Measurements from ENCODE around the gene SND1. TPM values are rescaled to one million over a fixed set of nuclear protein-coding genes. Genes with fewer than 3 reads are reported as not detected.

The SND1 gene
- total RNA-seq, 1 experiment from 2014 or later = 139 TPM

- ChIA-PET POLR2A (ENCODE audit: unreplicated experiment) (no interaction called here), CTCF (no interaction called here)
- H3K27ac ChIP-seq (ENCODE audit: low read length) = no peak overlapping the region
- intact Hi-C loops (cut with micrococcal nuclease) = no loop called here
- peaks cover 61% of the 10 kb centered on the region for H3K36me3 ChIP-seq (ENCODE audit: low read depth, low read length)
- BruUV-seq (replicated peaks) = no TSS peak
- no peak for TF ChIP-seq EZH2 (IDR thresholded peaks at IDR 0.05; ENCODE audit: low read length, unreplicated experiment)
- TF ChIP-seq CTCF (conservative IDR thresholded peaks at IDR 0.05; ENCODE audit: low read depth, low read length) = no peak
- no peak for TF ChIP-seq EZH2phosphoT487 (IDR thresholded peaks at IDR 0.05; ENCODE audit: borderline replicate concordance, low read length)
- H3K4me3 ChIP-seq (ENCODE audit: low read length) = no peak overlapping the region
- H3K27me3 ChIP-seq (ENCODE audit: low read length) = no peaks in the 10 kb centered on the region
- H3K4me1 ChIP-seq (ENCODE audit: insufficient read depth, low read length) = peaks cover 12% of the 10 kb centered on the region
- no peaks in the 10 kb centered on the region for H3K9me3 ChIP-seq (ENCODE audit: low read length)
- H3K4me2 ChIP-seq (ENCODE audit: low read length) = no peak overlapping the region
- no peak overlapping the region for H3K9ac ChIP-seq (ENCODE audit: low read length)
- H4K20me1 ChIP-seq (ENCODE audit: low read length) = 0 out of 2 replicates have a peak, but pooled peaks cover 11% of the 10 kb centered on the region
- H3K79me2 ChIP-seq (ENCODE audit: low read length) = peaks cover 34% of the 10 kb centered on the region
- no peaks in the 10 kb centered on the region for H3K9me2 ChIP-seq (replicated peaks; ENCODE audit: low read length)
- ATAC-seq (no peak), DNase-seq (no peak)
- H3F3A ChIP-seq (ENCODE audit: low read length, unreplicated experiment) = peaks cover 4% of the 10 kb centered on the region
- H2AFZ ChIP-seq (ENCODE audit: low read length) = no peak overlapping the region
Measured at GRCh38 chr7:127711872-127712271, 59.9 kb downstream of the SND1 start.

DNA sequence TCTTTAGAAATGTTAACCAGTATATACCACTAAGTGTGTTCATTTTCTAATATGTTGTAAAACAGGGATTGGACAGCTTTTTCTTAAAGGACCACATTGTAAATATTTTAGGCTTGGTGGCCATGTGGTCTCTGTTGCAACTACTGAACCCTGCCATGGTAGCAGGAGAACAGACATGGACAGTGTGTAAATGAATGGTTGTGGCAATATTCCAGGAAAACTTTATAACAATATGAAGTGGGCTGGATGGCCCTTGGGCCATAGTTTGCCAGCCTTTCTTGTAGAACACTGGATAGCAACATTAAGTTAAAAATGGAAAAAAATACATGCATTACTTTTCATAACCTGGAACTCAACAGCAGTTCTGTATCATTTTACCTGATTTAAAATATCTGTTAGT is 61.0 kb downstream of the SND1 start:
- CTCF ChIA-PET = no interaction called here
- Histone ChIP-seq H3K79me2 (ENCODE audit: low read length) (peaks cover 43% of the 10 kb centered on the region), H3K27me3 (ENCODE audit: low read length) (no peaks in the 10 kb centered on the region), H3K4me2 (ENCODE audit: low read length) (no peak overlapping the region), H3K9me2 (replicated peaks; ENCODE audit: low read length) (no peaks in the 10 kb centered on the region), H3K4me1 (ENCODE audit: insufficient read depth, low read length) (peaks cover under 1% of the 10 kb centered on the region; the same call in 1 of the 2 replicates), H3K9me3 (ENCODE audit: low read length) (no peaks in the 10 kb centered on the region), H4K20me1 (ENCODE audit: low read length) (peaks cover 8% of the 10 kb centered on the region; the same call in 1 of the 2 replicates), H3K4me3 (ENCODE audit: low read length) (no peak overlapping the region), H3K9ac (ENCODE audit: low read length) (no peak overlapping the region), H3F3A (ENCODE audit: low read length, unreplicated experiment) (no peaks in the 10 kb centered on the region), H2AFZ (ENCODE audit: low read length) (no peak overlapping the region), H3K36me3 (ENCODE audit: low read depth, low read length) (peaks cover 55% of the 10 kb centered on the region), H3K27ac (ENCODE audit: low read length) (no peak overlapping the region)
- TF ChIP-seq CTCF (conservative IDR thresholded peaks at IDR 0.05; ENCODE audit: low read depth, low read length) = no peak
- TF ChIP-seq EZH2 (IDR thresholded peaks at IDR 0.05; ENCODE audit: low read length, unreplicated experiment) = no peak
- TF ChIP-seq EZH2phosphoT487 (IDR thresholded peaks at IDR 0.05; ENCODE audit: borderline replicate concordance, low read length) = no peak
- ATAC-seq (no peak), DNase-seq (no peak)
- intact Hi-C loops (cut with micrococcal nuclease) = no loop called here
- no TSS peak for BruUV-seq (replicated peaks)
- POLR2A ChIA-PET (ENCODE audit: unreplicated experiment) = no interaction called here

- Histone ChIP-seq H3F3A (ENCODE audit: low read length, unreplicated experiment) (no peaks in the 10 kb centered on the region), H3K79me2 (ENCODE audit: low read length) (peaks cover 44% of the 10 kb centered on the region), H3K4me3 (ENCODE audit: low read length) (no peak overlapping the region), H2AFZ (ENCODE audit: low read length) (no peak overlapping the region), H3K4me2 (ENCODE audit: low read length) (no peak overlapping the region), H3K9me2 (replicated peaks; ENCODE audit: low read length) (no peaks in the 10 kb centered on the region), H3K9ac (ENCODE audit: low read length) (no peak overlapping the region), H3K27ac (ENCODE audit: low read length) (no peak overlapping the region), H3K27me3 (ENCODE audit: low read length) (no peaks in the 10 kb centered on the region), H3K9me3 (ENCODE audit: low read length) (no peaks in the 10 kb centered on the region), H3K4me1 (ENCODE audit: insufficient read depth, low read length) (no peaks in the 10 kb centered on the region), H4K20me1 (ENCODE audit: low read length) (peaks cover 8% of the 10 kb centered on the region; the same call in 1 of the 2 replicates), H3K36me3 (ENCODE audit: low read depth, low read length) (peaks cover 56% of the 10 kb centered on the region)
- ATAC-seq (no peak), DNase-seq (no peak)
- TF ChIP-seq CTCF (conservative IDR thresholded peaks at IDR 0.05; ENCODE audit: low read depth, low read length) (no peak), EZH2 (IDR thresholded peaks at IDR 0.05; ENCODE audit: low read length, unreplicated experiment) (no peak), EZH2phosphoT487 (IDR thresholded peaks at IDR 0.05; ENCODE audit: borderline replicate concordance, low read length) (no peak)
- BruUV-seq (replicated peaks) = no TSS peak
- CTCF ChIA-PET = no interaction called here
- intact Hi-C loops (cut with micrococcal nuclease) = no loop called here
- POLR2A ChIA-PET (ENCODE audit: unreplicated experiment) = no interaction called here
Measured at GRCh38 chr7:127713758-127714157, 61.8 kb downstream of the SND1 start.

Measured in PC-3 (cell line).